ENCODE measurements around the gene WNT6. TPM values are rescaled to one million over a fixed set of nuclear protein-coding genes. Genes with fewer than 3 reads are reported as not detected.

WNT6 gene
- total RNA-seq, 1 experiment from 2014 or later, result 1.4 TPM

- ATAC-seq (no peak), DNase-seq (ENCODE audit: low read depth, low spot score) (no peak)
- no peaks in the 10 kb centered on the region for H3K9me2 ChIP-seq (ENCODE audit: insufficient read depth)
- ChIA-PET CTCF (no interaction called here), POLR2A (no interaction called here), RAD21 (ENCODE audit: low non-redundant PET in 1 of 2, low total read pairs in 2 of 2, uncharacterized antibody in 2 of 2, unreplicated experiment in 2 of 2) (no interaction called here)
- H3K27ac ChIP-seq (ENCODE audit: low read depth, low read length), result no peak overlapping the region
- no peak overlapping the region for H3K4me2 ChIP-seq (ENCODE audit: low read length)
- TF ChIP-seq EZH2phosphoT487 (IDR thresholded peaks at IDR 0.05; ENCODE audit: borderline replicate concordance) (no peak), TCF7L2 (IDR thresholded peaks at IDR 0.05; ENCODE audit: borderline replicate concordance, extremely low read depth, insufficient read depth, insufficient read length) (no peak), FOSL1 (IDR thresholded peaks at IDR 0.05; ENCODE audit: low read depth) (no peak), REST (IDR thresholded peaks at IDR 0.05; ENCODE audit: low read depth) (no peak), ATF3 (IDR thresholded peaks at IDR 0.05) (no peak), POLR2A (IDR thresholded peaks at IDR 0.05; ENCODE audit: borderline replicate concordance, extremely low read depth, insufficient read depth, insufficient read length) (no peak), ZNF274 (IDR thresholded peaks at IDR 0.05; ENCODE audit: low read depth, low read length) (no peak), CTCF (IDR thresholded peaks at IDR 0.05 in 2 of 3, conservative IDR thresholded peaks at IDR 0.05 in 1 of 3; ENCODE audit: borderline replicate concordance in 1 of 3, insufficient read depth in 1 of 3, low read depth in 2 of 3, low read length in 2 of 3) (no peak), YY1 (IDR thresholded peaks at IDR 0.05; ENCODE audit: extremely low read depth, insufficient replicate concordance, low read depth, low read length) (no peak), ZFX (IDR thresholded peaks at IDR 0.05) (no peak), CBX3 (IDR thresholded peaks at IDR 0.05; ENCODE audit: low read depth) (no peak), ZBTB33 (IDR thresholded peaks at IDR 0.05; ENCODE audit: extremely low read depth, insufficient replicate concordance, low read length) (no peak), SIN3A (IDR thresholded peaks at IDR 0.05; ENCODE audit: low read depth) (no peak), MAX (IDR thresholded peaks at IDR 0.05) (no peak)
- no peaks in the 10 kb centered on the region for H3K36me3 ChIP-seq (ENCODE audit: control insufficient read depth in 1 of 2, insufficient read depth in 2 of 2, low read length in 2 of 2)
- H3K27me3 ChIP-seq (ENCODE audit: insufficient read depth, low read length), result no peaks in the 10 kb centered on the region
- H3K79me2 ChIP-seq (ENCODE audit: insufficient read depth, low read length), result no peaks in the 10 kb centered on the region
- intact Hi-C loops (cut with micrococcal nuclease), result no loop called here
- H2AFZ ChIP-seq (ENCODE audit: low read depth, low read length, poor library complexity, severe bottlenecking), result no peak overlapping the region
- no peak overlapping the region for H3K9ac ChIP-seq (ENCODE audit: low read length)
- BruUV-seq (replicated peaks), result no TSS peak
- H3K9me3 ChIP-seq (ENCODE audit: control insufficient read depth in 1 of 2, insufficient read depth in 1 of 2, low read depth in 1 of 2, low read length in 2 of 2), result no peaks in the 10 kb centered on the region
- H3K4me3 ChIP-seq (replicated peaks in 1 of 2; ENCODE audit: low read depth in 1 of 2, low read length in 2 of 2), result no peak overlapping the region
- peaks cover 9 to 14% of the 10 kb centered on the region in 2 experiments for H3K4me1 ChIP-seq (ENCODE audit: control insufficient read depth in 1 of 2, insufficient read depth in 2 of 2, low read length in 2 of 2)
- no peaks in the 10 kb centered on the region for H4K20me1 ChIP-seq (ENCODE audit: insufficient read depth)
Observed at GRCh38 chr2:218827701-218828476, 31.7 kb upstream of the WNT6 start.

Data from HCT116 (cell line).